ENCODE data around the gene TRMT10C. TPM values are rescaled to one million over a fixed set of nuclear protein-coding genes. Genes with fewer than 3 reads are reported as not detected.

TRMT10C gene
- total RNA-seq, 1 experiment from 2014 or later = 41.9 TPM

GRCh38 chr3:101615525-101615924, 53.9 kb downstream of the TRMT10C start:
- TF ChIP-seq CTCF (conservative IDR thresholded peaks at IDR 0.05; ENCODE audit: low read depth, low read length) = no peak
- TF ChIP-seq EZH2 (IDR thresholded peaks at IDR 0.05; ENCODE audit: borderline replicate concordance, low read depth, low read length, poor library complexity, severe bottlenecking) = no peak
- ChIA-PET CTCF (no interaction called here), POLR2A (ENCODE audit: low non-redundant PET) (no interaction called here)
- Histone ChIP-seq H3K4me1 (ENCODE audit: insufficient read depth, low read length, poor library complexity, severe bottlenecking) (no peaks in the 10 kb centered on the region), H3K9me3 (ENCODE audit: low read depth, low read length, poor library complexity, severe bottlenecking) (no peaks in the 10 kb centered on the region), H3K36me3 (ENCODE audit: insufficient read depth, low read length, poor library complexity, severe bottlenecking) (no peaks in the 10 kb centered on the region), H3K27ac (ENCODE audit: low read depth, low read length, poor library complexity, severe bottlenecking) (no peak overlapping the region), H3K4me3 (ENCODE audit: low read depth, low read length, poor library complexity, severe bottlenecking) (no peak overlapping the region), H3K27me3 (replicated peaks; ENCODE audit: insufficient read depth, low read depth, low read length, poor library complexity) (no peaks in the 10 kb centered on the region)
- DNase-seq (ENCODE audit: low spot score) = no peak
- BruUV-seq (replicated peaks) = no TSS peak
- intact Hi-C loops (cut with micrococcal nuclease; ENCODE audit: unreplicated experiment) = no loop called here

Other genes starting within 250 kb of the TRMT10C start
- gene IMPG2, start 241.3 kb upstream of the TRMT10C start, total RNA-seq (2021) = 0.13 TPM in 2 replicates
- 10.2 and 14.2 TPM in 2 replicates for gene SENP7, start 48.7 kb upstream of the TRMT10C start, total RNA-seq (2021)
- gene PCNP, start 12.3 kb downstream of the TRMT10C start, total RNA-seq (2021) = 194 and 201 TPM in 2 replicates
- gene ZBTB11, start 115.3 kb downstream of the TRMT10C start, total RNA-seq (2021) = 21.7 and 22.4 TPM in 2 replicates
- 1,099 and 1,147 TPM in 2 replicates for gene RPL24, start 124.8 kb downstream of the TRMT10C start, total RNA-seq (2021)
- gene CEP97, start 162.7 kb downstream of the TRMT10C start, total RNA-seq (2021) = 19.7 and 23.8 TPM in 2 replicates
- gene NXPE3, start 217.3 kb downstream of the TRMT10C start, total RNA-seq (2021) = 36.4 and 37.6 TPM in 2 replicates